Lower lobe of right lung (tissue), 2 donors: ENCODE measurements around the gene TTC39A. TPM values are rescaled to one million over a fixed set of nuclear protein-coding genes. Genes with fewer than 3 reads are reported as not detected.

Source experiments
- ATAC-seq, 2 donors: fragments of 200-7000 bp; cut with Tn5 transposase; one replicate each; pipeline ENCODE4 v1.9.1; 2020 to 2022; ENCODE audit warnings: mild to moderate bottlenecking in 2 of 2, moderate library complexity in 2 of 2
- DNase-seq: peaks from one replicate; pipeline ENCODE4 v3.0.0-alpha.2; 2020
- H3K27ac ChIP-seq: fragments of 200-600 bp; one replicate; pipeline ENCODE4 v1.8.0; 2022
- H3K27me3 ChIP-seq: fragments of 200-600 bp; one replicate; pipeline ENCODE4 v1.8.0; 2022; ENCODE audit warnings: low read depth
- H3K36me3 ChIP-seq: fragments of 200-600 bp; one replicate; pipeline ENCODE4 v1.8.0; 2022; ENCODE audit warnings: mild to moderate bottlenecking
- H3K4me1 ChIP-seq: fragments of 200-600 bp; one replicate; pipeline ENCODE4 v1.8.0; 2022
- H3K4me3 ChIP-seq: fragments of 200-600 bp; one replicate; pipeline ENCODE4 v1.8.0; 2022; ENCODE audit warnings: mild to moderate bottlenecking
- H3K9me3 ChIP-seq: fragments of 200-600 bp; one replicate; pipeline ENCODE4 v1.8.0; 2022
- CTCF ChIP-seq: fragments of 200-600 bp; IDR thresholded peaks from one replicate; pipeline ENCODE4 v1.8.0; 2022; ENCODE audit warnings: antibody characterized with exemption, mild to moderate bottlenecking
- intact Hi-C: fragments of 100-400 bp; cut with DNase I; formaldehyde crosslinking; loops from one replicate; pipeline ENCODE4 v1.11.0; 2022
- total RNA-seq: library from RNA; stranded (reverse); fragmentation: NEBNext Ultra II Directional; extraction: Animal tissue kit (Norgen Biotek cat#: 25700); gene quantifications from one replicate; pipeline ENCODE4 v1.2.1, GENCODE V29; 2021
- donor health status: DM: no; HTN: yes; CAD: no; lungs with severe emphysema.

The TTC39A gene
- total RNA-seq, 1 donor from 2014 or later = 34.9 TPM

- Histone ChIP-seq H3K4me1 (peaks cover 17% of the 10 kb centered on the region), H3K27me3 (no peaks in the 10 kb centered on the region), H3K27ac (no peak overlapping the region), H3K36me3 (no peaks in the 10 kb centered on the region), H3K9me3 (no peaks in the 10 kb centered on the region), H3K4me3 (peak overlapping the region; percentile 57)
- peak; percentile 94 for TF ChIP-seq CTCF
- ATAC-seq (peak; percentile 91 to 92), DNase-seq (peak; percentile 87)
- intact Hi-C loops = no loop called here
These were observed 33.7 kb downstream of the TTC39A start for GRCh38 chr1:51296383-51297357.

- intact Hi-C loops = no loop called here
- peak in 1 of 2 donors; percentile 17 for ATAC-seq
- no peak for TF ChIP-seq CTCF
- Histone ChIP-seq H3K4me3 (no peak overlapping the region), H3K4me1 (peaks cover 17% of the 10 kb centered on the region), H3K9me3 (no peaks in the 10 kb centered on the region), H3K27ac (no peak overlapping the region), H3K27me3 (no peaks in the 10 kb centered on the region), H3K36me3 (no peaks in the 10 kb centered on the region)
- no peak for DNase-seq
These were observed 34.4 kb downstream of the TTC39A start for GRCh38 chr1:51295926-51296325.

GRCh38 chr1:51294566-51295184, 35.7 kb downstream of the TTC39A start:
- H3K36me3 ChIP-seq = no peaks in the 10 kb centered on the region
- intact Hi-C loops = no loop called here
- H3K4me1 ChIP-seq = peaks cover 17% of the 10 kb centered on the region
- no peaks in the 10 kb centered on the region for H3K27me3 ChIP-seq
- ATAC-seq (no peak), DNase-seq (no peak)
- H3K9me3 ChIP-seq = no peaks in the 10 kb centered on the region
- no peak for TF ChIP-seq CTCF
- H3K4me3 ChIP-seq = no peak overlapping the region
- H3K27ac ChIP-seq = no peak overlapping the region

- no peaks in the 10 kb centered on the region for H3K27me3 ChIP-seq
- no peak overlapping the region for H3K27ac ChIP-seq
- intact Hi-C loops = no loop called here
- DNase-seq (no peak), ATAC-seq (no peak)
- no peak for TF ChIP-seq CTCF
- H3K9me3 ChIP-seq = no peaks in the 10 kb centered on the region
- H3K4me3 ChIP-seq = no peak overlapping the region
- H3K4me1 ChIP-seq = peaks cover 17% of the 10 kb centered on the region
- H3K36me3 ChIP-seq = no peaks in the 10 kb centered on the region
These were observed 36.4 kb downstream of the TTC39A start for GRCh38 chr1:51293898-51294515.

- no peak for ATAC-seq
- Histone ChIP-seq H3K27me3 (no peaks in the 10 kb centered on the region), H3K36me3 (peaks cover 7% of the 10 kb centered on the region), H3K4me3 (no peak overlapping the region), H3K4me1 (no peaks in the 10 kb centered on the region), H3K9me3 (no peaks in the 10 kb centered on the region), H3K27ac (no peak overlapping the region)
- DNase-seq = no peak
- intact Hi-C loops = no loop called here
- TF ChIP-seq CTCF = no peak
These were observed 39.9 kb downstream of the TTC39A start for GRCh38 chr1:51290489-51290847.
